Fibroblast of lung (primary cell): ENCODE data around the gene P3H3. TPM values are rescaled to one million over a fixed set of nuclear protein-coding genes. Genes with fewer than 3 reads are reported as not detected.
A peak's percentile ranks its signal among the peaks of the same experiment; 100 is the strongest.

ENCODE experiments used
- DNase-seq, 2 donors: peaks; one replicate each; pipeline versions ENCODE4 v3.0.0 to v3.0.0-alpha.2; 2010; ENCODE audit warnings: low read depth in 2 of 2
- H2AFZ ChIP-seq: 2 replicates; pipeline ENCODE4 v1.5.1; 2012; ENCODE audit warnings: low read length, control low read depth, inconsistent platforms
- H3K27ac ChIP-seq: 2 replicates; pipeline ENCODE4 v1.5.1; 2011; ENCODE audit warnings: low read length, control low read depth; ENCODE audit not compliant: insufficient read depth
- H3K27me3 ChIP-seq: 2 replicates; pipeline ENCODE4 v1.5.1; 2011; ENCODE audit warnings: mild to moderate bottlenecking, low read length; ENCODE audit not compliant: control insufficient read depth, insufficient read depth
- H3K36me3 ChIP-seq: 2 replicates; pipeline ENCODE4 v1.5.1; 2011; ENCODE audit warnings: low read length; ENCODE audit not compliant: control insufficient read depth, insufficient read depth
- H3K4me1 ChIP-seq: 2 replicates; pipeline ENCODE4 v1.5.1; 2011; ENCODE audit warnings: low read length; ENCODE audit not compliant: control insufficient read depth, insufficient read depth; ENCODE audit errors: extremely low read depth
- H3K4me2 ChIP-seq: 2 replicates; pipeline ENCODE4 v1.5.1; 2011; ENCODE audit warnings: low read length, control low read depth; ENCODE audit not compliant: insufficient read depth; ENCODE audit errors: extremely low read depth
- H3K4me3 ChIP-seq, 4 experiments: fragments of 200-600 bp in 1 of 4; sonication (generic) in 1 of 4; replicated peaks in 1 of 4; 2 replicates each; pipeline ENCODE4 v1.5.1; 2011 to 2016; ENCODE audit warnings: low read length in 4 of 4, low read depth in 3 of 4, mild to moderate bottlenecking in 3 of 4, control low read depth in 2 of 4, inconsistent platforms in 1 of 4, mixed read lengths in 1 of 4; ENCODE audit not compliant: insufficient read depth in 1 of 4; ENCODE audit errors: control extremely low read depth in 1 of 4
- H3K79me2 ChIP-seq: 2 replicates; pipeline ENCODE4 v1.5.1; 2012; ENCODE audit warnings: mild to moderate bottlenecking, low read length, inconsistent platforms; ENCODE audit not compliant: control insufficient read depth, insufficient read depth
- H3K9ac ChIP-seq: 2 replicates; pipeline ENCODE4 v1.5.1; 2011; ENCODE audit warnings: mild to moderate bottlenecking, low read length, control low read depth; ENCODE audit not compliant: insufficient read depth
- H3K9me3 ChIP-seq: 2 replicates; pipeline ENCODE4 v1.5.1; 2012; ENCODE audit warnings: low read depth, low read length; ENCODE audit not compliant: control insufficient read depth, insufficient read depth
- H4K20me1 ChIP-seq: 2 replicates; pipeline ENCODE4 v1.5.1; 2011; ENCODE audit warnings: low read length; ENCODE audit not compliant: control insufficient read depth, insufficient read depth; ENCODE audit errors: extremely low read depth
- EZH2 ChIP-seq: IDR thresholded peaks from 2 replicates; pipeline ENCODE4 v1.5.1; 2012; ENCODE audit warnings: low read length, control low read depth, mild to moderate bottlenecking; ENCODE audit errors: missing control alignments
- polyA plus RNA-seq, 2 donors: library from polyadenylated mRNA; depleted of rRNA in 1 of 2; stranded (reverse) in 1 of 2; unstranded in 1 of 2; fragments of >200 nt; gene quantifications; 2 replicates each; pipeline ENCODE4 v1.2.1, GENCODE V29; 2011 to 2012; ENCODE audit warnings: missing spikeins in 1 of 2
- total RNA-seq: library from RNA; depleted of rRNA; stranded (reverse); fragments of >200 nt; gene quantifications from 2 replicates; pipeline ENCODE4 v1.2.1, GENCODE V29; 2014
- TF ChIP-seq, protein P1 (sequence below), 2 donors: IDR thresholded peaks in 1 of 2; conservative IDR thresholded peaks in 1 of 2; 1 replicate in 1 of 2; 2 replicates in 1 of 2; pipeline ENCODE4 v1.5.1; 2011 to 2012; ENCODE audit warnings: low read length in 2 of 2, control low read depth in 1 of 2, inconsistent platforms in 1 of 2, low read depth in 1 of 2, mild to moderate bottlenecking in 1 of 2

The P3H3 gene
- total and polyA plus RNA-seq, 2 donors (not counting 1 experiment from before 2014, with no cell fraction given): 44.0 to 96.3 TPM

DNA sequence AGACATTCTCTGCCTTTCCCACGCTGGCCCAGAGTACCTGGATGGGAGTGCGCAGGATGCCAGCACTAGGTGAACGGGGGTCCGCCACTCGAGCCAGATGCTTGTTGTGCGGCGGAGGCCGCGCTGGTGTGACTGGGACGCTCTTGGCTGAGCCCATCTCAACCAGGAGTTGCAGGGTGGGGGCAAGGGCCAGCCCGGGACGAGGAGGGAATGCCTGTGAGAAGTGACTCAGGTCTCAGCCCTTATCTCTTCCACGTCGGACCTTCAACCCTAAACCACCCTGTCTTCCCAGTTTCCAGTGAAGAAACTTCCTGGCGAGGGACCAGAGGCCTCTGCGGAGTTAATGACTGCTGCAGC is 22.6 kb downstream of the P3H3 start:
- TF ChIP-seq, protein P1, sequence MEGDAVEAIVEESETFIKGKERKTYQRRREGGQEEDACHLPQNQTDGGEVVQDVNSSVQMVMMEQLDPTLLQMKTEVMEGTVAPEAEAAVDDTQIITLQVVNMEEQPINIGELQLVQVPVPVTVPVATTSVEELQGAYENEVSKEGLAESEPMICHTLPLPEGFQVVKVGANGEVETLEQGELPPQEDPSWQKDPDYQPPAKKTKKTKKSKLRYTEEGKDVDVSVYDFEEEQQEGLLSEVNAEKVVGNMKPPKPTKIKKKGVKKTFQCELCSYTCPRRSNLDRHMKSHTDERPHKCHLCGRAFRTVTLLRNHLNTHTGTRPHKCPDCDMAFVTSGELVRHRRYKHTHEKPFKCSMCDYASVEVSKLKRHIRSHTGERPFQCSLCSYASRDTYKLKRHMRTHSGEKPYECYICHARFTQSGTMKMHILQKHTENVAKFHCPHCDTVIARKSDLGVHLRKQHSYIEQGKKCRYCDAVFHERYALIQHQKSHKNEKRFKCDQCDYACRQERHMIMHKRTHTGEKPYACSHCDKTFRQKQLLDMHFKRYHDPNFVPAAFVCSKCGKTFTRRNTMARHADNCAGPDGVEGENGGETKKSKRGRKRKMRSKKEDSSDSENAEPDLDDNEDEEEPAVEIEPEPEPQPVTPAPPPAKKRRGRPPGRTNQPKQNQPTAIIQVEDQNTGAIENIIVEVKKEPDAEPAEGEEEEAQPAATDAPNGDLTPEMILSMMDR (conservative IDR thresholded peaks at IDR 0.05 in 1 of 2, IDR thresholded peaks at IDR 0.05 in 1 of 2; ENCODE audit: low read depth in 1 of 2, low read length in 2 of 2): no peak
- no peak for TF ChIP-seq EZH2
- Histone ChIP-seq H3K36me3 (peaks cover 20% of the 10 kb centered on the region), H3K9ac (peak overlapping the region; percentile 22)

GRCh38 chr12:6851153-6851920 is 23.1 kb downstream of the P3H3 start, which contains the start of gene CDCA3:
Gene CDCA3 (minus strand): TSS chr12:6851286. CDS start chr12:6850952, 334 bp downstream.
- Histone ChIP-seq H3K36me3 (peaks cover 17% of the 10 kb centered on the region), H3K9ac (peak within 1 kb of the TSS; percentile 70), H4K20me1 (no peaks in the 10 kb centered on the region), H3K4me2 (peak within 1 kb of the TSS; percentile 98), H3K4me3 (peak within 1 kb of the TSS; percentile 64 to 93 (median 87)), H3K27ac (peak within 1 kb of the TSS; percentile 78), H3K27me3 (no peaks in the 10 kb centered on the region), H3K9me3 (no peaks in the 10 kb centered on the region), H2AFZ (peak within 1 kb of the TSS; percentile 98), H3K4me1 (peaks cover 17% of the 10 kb centered on the region), H3K79me2 (peaks cover 49% of the 10 kb centered on the region)
- DNase-seq: peak; percentile 99
- TF ChIP-seq, protein P1 (conservative IDR thresholded peaks at IDR 0.05 in 1 of 2, IDR thresholded peaks at IDR 0.05 in 1 of 2; ENCODE audit: low read depth in 1 of 2, low read length in 2 of 2): no peak
- no peak for TF ChIP-seq EZH2

More for the DNA sequence above, 22.6 kb downstream of the P3H3 start:
- peak overlapping the region; percentile 53 to 93 (median 76) for H3K4me3 ChIP-seq
- H3K27me3 ChIP-seq: no peaks in the 10 kb centered on the region
- H3K9me3 ChIP-seq: no peaks in the 10 kb centered on the region
- no peak for DNase-seq
- peak overlapping the region; percentile 89 for H3K4me2 ChIP-seq
- H3K4me1 ChIP-seq: peaks cover 17% of the 10 kb centered on the region
- H2AFZ ChIP-seq: no peak overlapping the region
- H3K27ac ChIP-seq: peak overlapping the region; percentile 22
- H4K20me1 ChIP-seq: no peaks in the 10 kb centered on the region
- peaks cover 49% of the 10 kb centered on the region for H3K79me2 ChIP-seq

GRCh38 chr12:6851921-6852650 is 23.9 kb downstream of the P3H3 start, which contains the start of gene USP5:
Gene USP5 (plus strand): TSS chr12:6852150. CDS start chr12:6852180, 30 bp downstream.
- H4K20me1 ChIP-seq: no peaks in the 10 kb centered on the region
- peak within 1 kb of the TSS; percentile 98 for H2AFZ ChIP-seq
- H3K79me2 ChIP-seq: peaks cover 49% of the 10 kb centered on the region
- H3K4me2 ChIP-seq: peak within 1 kb of the TSS; percentile 98
- TF ChIP-seq, protein P1 (conservative IDR thresholded peaks at IDR 0.05 in 1 of 2, IDR thresholded peaks at IDR 0.05 in 1 of 2; ENCODE audit: low read depth in 1 of 2, low read length in 2 of 2): no peak
- no peak for TF ChIP-seq EZH2
- no peaks in the 10 kb centered on the region for H3K9me3 ChIP-seq
- H3K27ac ChIP-seq: peak within 1 kb of the TSS; percentile 82
- peaks cover 17% of the 10 kb centered on the region for H3K4me1 ChIP-seq
- DNase-seq: peak; percentile 100
- no peaks in the 10 kb centered on the region for H3K27me3 ChIP-seq
- H3K4me3 ChIP-seq: peak within 1 kb of the TSS; percentile 64 to 93 (median 87)
- H3K36me3 ChIP-seq: peaks cover 14% of the 10 kb centered on the region
- peak within 1 kb of the TSS; percentile 70 for H3K9ac ChIP-seq
